ENCODE data around the gene LVRN.

The LVRN gene

DNA sequence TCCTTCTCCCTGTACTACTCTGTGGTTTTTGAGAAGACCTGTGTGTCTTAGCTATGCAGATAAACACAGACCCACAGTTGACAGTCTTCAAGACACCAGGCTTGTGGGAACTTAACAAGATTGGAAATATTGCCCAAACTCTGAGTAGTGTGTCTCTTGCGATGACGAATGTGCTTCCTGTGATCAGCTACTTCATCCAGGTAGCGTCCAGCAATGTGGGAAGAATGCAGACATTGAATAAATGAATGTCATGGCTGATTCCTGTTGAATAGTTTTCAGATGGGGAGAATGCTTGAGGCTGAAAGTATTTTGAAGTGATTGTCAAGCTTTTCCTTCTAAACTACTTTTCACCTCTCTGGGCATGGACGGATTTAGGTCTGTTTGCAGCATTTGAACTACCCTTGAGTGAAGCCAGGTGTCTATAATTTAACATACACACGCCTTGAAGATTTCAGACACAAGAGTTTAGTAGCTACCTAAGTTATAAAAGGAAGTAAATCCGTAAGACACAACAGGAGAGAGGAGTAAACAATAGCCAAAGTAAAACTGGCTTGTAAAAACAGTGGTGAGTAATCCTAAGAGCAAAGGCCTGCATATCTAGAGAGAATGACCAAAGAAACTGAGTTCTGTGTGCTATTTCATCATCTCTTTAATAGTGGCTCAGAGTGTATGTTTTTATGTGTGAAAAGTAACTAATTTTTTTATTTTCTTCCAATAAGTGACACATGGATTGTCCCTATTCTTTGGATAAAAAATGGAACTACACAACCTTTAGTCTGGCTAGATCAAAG is 40.0 kb downstream of the LVRN start:
- H4K20me1 ChIP-seq (ENCODE audit: insufficient read depth, low read length), result no peaks in the 10 kb centered on the region
- DNase-seq (no peak), ATAC-seq (ENCODE audit: insufficient read depth, low read depth) (no peak)
- H3K9ac ChIP-seq (ENCODE audit: low read depth, low read length), result no peak overlapping the region
- no peaks in the 10 kb centered on the region for H3K27me3 ChIP-seq (ENCODE audit: insufficient read depth, low read length, poor library complexity)
- H3K9me3 ChIP-seq (ENCODE audit: insufficient read depth, low read length, severe bottlenecking), result no peaks in the 10 kb centered on the region
- no peaks in the 10 kb centered on the region for H3K36me3 ChIP-seq (ENCODE audit: insufficient read depth, low read length)
- H3K4me2 ChIP-seq (ENCODE audit: insufficient read depth, low read length), result no peak overlapping the region
- no peak overlapping the region for H3K4me3 ChIP-seq (ENCODE audit: low read depth in 1 of 2, low read length in 2 of 2)
- H3K79me2 ChIP-seq (ENCODE audit: insufficient read depth, low read length), result no peaks in the 10 kb centered on the region
- H2AFZ ChIP-seq (ENCODE audit: low read depth, low read length), result no peak overlapping the region
- H3K4me1 ChIP-seq (ENCODE audit: insufficient read depth, low read length), result no peaks in the 10 kb centered on the region
- no peak overlapping the region for H3K27ac ChIP-seq (ENCODE audit: low read length)
- TF ChIP-seq, protein P1, sequence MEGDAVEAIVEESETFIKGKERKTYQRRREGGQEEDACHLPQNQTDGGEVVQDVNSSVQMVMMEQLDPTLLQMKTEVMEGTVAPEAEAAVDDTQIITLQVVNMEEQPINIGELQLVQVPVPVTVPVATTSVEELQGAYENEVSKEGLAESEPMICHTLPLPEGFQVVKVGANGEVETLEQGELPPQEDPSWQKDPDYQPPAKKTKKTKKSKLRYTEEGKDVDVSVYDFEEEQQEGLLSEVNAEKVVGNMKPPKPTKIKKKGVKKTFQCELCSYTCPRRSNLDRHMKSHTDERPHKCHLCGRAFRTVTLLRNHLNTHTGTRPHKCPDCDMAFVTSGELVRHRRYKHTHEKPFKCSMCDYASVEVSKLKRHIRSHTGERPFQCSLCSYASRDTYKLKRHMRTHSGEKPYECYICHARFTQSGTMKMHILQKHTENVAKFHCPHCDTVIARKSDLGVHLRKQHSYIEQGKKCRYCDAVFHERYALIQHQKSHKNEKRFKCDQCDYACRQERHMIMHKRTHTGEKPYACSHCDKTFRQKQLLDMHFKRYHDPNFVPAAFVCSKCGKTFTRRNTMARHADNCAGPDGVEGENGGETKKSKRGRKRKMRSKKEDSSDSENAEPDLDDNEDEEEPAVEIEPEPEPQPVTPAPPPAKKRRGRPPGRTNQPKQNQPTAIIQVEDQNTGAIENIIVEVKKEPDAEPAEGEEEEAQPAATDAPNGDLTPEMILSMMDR (IDR thresholded peaks at IDR 0.05; ENCODE audit: borderline replicate concordance, extremely low read depth, low read length, poor library complexity, severe bottlenecking), result no peak
- no peak for TF ChIP-seq EZH2 (IDR thresholded peaks at IDR 0.05; ENCODE audit: borderline replicate concordance, low read depth, low read length, severe bottlenecking)

DNA sequence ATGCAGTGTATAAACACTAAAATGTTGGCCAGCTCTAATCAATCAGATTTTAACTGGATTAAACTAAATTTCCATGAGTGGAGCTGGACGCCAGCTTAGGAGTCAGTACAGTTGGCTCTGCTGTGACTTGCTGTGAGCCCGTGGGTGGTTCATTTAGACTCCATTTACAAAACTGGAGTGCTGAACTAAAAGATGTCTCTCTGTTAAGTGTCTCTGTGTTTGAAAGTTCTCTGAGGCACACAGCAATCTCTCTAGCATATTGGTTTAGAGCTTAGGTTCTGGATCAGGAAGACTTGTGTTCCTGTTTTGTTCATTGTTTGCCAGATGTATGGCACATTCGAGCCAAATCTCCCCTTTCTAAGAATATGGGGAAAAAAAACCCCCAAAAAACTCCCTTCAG is 42.0 kb downstream of the LVRN start:
- H3K36me3 ChIP-seq (ENCODE audit: insufficient read depth, low read length), result no peaks in the 10 kb centered on the region

DNA sequence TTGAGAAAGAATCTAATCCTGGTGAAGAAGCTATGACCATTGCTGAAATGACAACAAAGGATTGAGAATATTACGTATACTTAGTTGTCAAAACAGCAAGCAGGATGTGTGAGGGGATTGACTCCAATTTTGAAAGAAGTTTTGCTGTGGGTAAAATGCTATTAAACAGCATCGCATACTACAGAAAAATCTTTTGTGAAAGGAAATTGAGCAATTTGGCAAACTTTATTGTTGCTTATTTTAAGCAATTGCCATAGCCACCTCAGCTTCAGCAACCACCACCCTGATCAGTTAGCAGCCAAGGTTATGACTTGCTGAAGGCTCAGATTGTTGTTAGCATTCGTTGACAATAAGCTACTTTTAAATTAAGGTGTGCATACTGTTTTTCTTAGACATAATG is 47.5 kb downstream of the LVRN start:
- Histone ChIP-seq H3K27ac (ENCODE audit: low read length) (no peak overlapping the region), H3K36me3 (ENCODE audit: insufficient read depth, low read length) (no peaks in the 10 kb centered on the region), H2AFZ (ENCODE audit: low read depth, low read length) (no peak overlapping the region), H3K9ac (ENCODE audit: low read depth, low read length) (no peak overlapping the region), H3K79me2 (ENCODE audit: insufficient read depth, low read length) (no peaks in the 10 kb centered on the region), H3K4me2 (ENCODE audit: insufficient read depth, low read length) (no peak overlapping the region), H3K4me1 (ENCODE audit: insufficient read depth, low read length) (no peaks in the 10 kb centered on the region), H3K4me3 (ENCODE audit: low read depth in 1 of 2, low read length in 2 of 2) (no peak overlapping the region), H3K27me3 (ENCODE audit: insufficient read depth, low read length, poor library complexity) (no peaks in the 10 kb centered on the region), H3K9me3 (ENCODE audit: insufficient read depth, low read length, severe bottlenecking) (no peaks in the 10 kb centered on the region), H4K20me1 (ENCODE audit: insufficient read depth, low read length) (no peaks in the 10 kb centered on the region)
- no peak for DNase-seq
- ATAC-seq (ENCODE audit: insufficient read depth, low read depth), result no peak
- TF ChIP-seq EZH2 (IDR thresholded peaks at IDR 0.05; ENCODE audit: borderline replicate concordance, low read depth, low read length, severe bottlenecking), result no peak
- TF ChIP-seq, protein P1 (IDR thresholded peaks at IDR 0.05; ENCODE audit: borderline replicate concordance, extremely low read depth, low read length, poor library complexity, severe bottlenecking), result no peak

More for the DNA sequence above, 42.0 kb downstream of the LVRN start:
- ATAC-seq (ENCODE audit: insufficient read depth, low read depth) (no peak), DNase-seq (no peak)
- Histone ChIP-seq H3K27me3 (ENCODE audit: insufficient read depth, low read length, poor library complexity) (no peaks in the 10 kb centered on the region), H3K9ac (ENCODE audit: low read depth, low read length) (no peak overlapping the region), H3K4me1 (ENCODE audit: insufficient read depth, low read length) (no peaks in the 10 kb centered on the region), H2AFZ (ENCODE audit: low read depth, low read length) (no peak overlapping the region), H3K4me3 (ENCODE audit: low read depth in 1 of 2, low read length in 2 of 2) (no peak overlapping the region), H3K79me2 (ENCODE audit: insufficient read depth, low read length) (no peaks in the 10 kb centered on the region), H3K4me2 (ENCODE audit: insufficient read depth, low read length) (no peak overlapping the region), H4K20me1 (ENCODE audit: insufficient read depth, low read length) (no peaks in the 10 kb centered on the region), H3K27ac (ENCODE audit: low read length) (no peak overlapping the region), H3K9me3 (ENCODE audit: insufficient read depth, low read length, severe bottlenecking) (no peaks in the 10 kb centered on the region)
- TF ChIP-seq EZH2 (IDR thresholded peaks at IDR 0.05; ENCODE audit: borderline replicate concordance, low read depth, low read length, severe bottlenecking), result no peak
- TF ChIP-seq, protein P1 (IDR thresholded peaks at IDR 0.05; ENCODE audit: borderline replicate concordance, extremely low read depth, low read length, poor library complexity, severe bottlenecking), result no peak
